Measurements from ENCODE around the gene GNG4. TPM values are rescaled to one million over a fixed set of nuclear protein-coding genes. Genes with fewer than 3 reads are reported as not detected.
A peak's percentile ranks its signal among the peaks of the same experiment; 100 is the strongest.
"Not testable (repeated sequence)": the region's sequence is repeated elsewhere in the genome, so short reads cannot be mapped to it uniquely, and the experiment has no call there.

GNG4 gene
- total RNA-seq, 1 experiment from 2014 or later: 3.2 TPM

GRCh38 chr1:235650341-235651169, 971 bp upstream of the GNG4 start:
- DNase-seq (ENCODE audit: low spot score): no peak

- DNase-seq (ENCODE audit: low spot score): peak; percentile 56
These were observed 623 bp downstream of the GNG4 start for GRCh38 chr1:235648954-235649367.

GRCh38 chr1:235648407-235648907, 1.1 kb downstream of the GNG4 start:
- no peak for DNase-seq (ENCODE audit: low spot score)

DNA sequence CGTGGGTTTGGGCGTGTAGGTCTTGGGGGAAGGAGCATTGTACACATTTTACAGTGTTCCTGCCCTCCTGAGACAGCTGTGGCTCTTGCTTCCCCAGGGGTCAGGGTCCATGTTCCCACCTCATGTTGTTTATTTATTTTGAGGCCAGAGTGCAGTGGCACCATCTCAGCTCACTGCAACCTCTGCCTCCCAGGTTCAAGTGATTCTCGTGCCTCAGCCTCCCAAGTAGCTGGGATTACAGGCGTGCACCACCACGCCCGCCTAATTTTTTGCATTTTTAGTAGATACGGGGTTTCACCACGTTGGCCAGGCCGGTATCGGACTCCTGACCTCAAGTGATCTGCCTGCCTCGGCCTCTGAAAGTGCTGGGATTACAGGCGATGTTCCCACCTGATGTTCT, 2.0 kb downstream of the GNG4 start:
- DNase-seq (ENCODE audit: low spot score): not testable (repeated sequence)

DNA sequence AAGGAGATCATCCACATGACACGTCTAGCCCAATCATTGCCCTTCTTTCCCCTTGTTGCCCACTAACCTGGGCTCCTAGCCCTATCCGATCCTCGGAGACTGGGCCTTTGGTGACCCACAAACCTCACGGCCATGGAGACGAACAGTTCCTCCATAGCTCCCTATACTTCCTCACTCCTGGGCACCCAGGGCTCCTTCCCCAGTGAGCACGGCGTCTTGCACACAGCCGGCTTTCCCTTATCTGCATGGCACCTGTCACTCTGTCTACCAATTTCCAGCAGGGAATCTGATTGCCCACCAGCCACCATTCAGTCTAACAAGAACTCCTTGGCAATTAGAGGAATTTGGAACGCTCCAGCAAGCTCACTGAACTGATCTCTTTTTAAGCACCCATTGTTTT, 3.1 kb downstream of the GNG4 start:
- no peak for DNase-seq (ENCODE audit: low spot score)

GRCh38 chr1:235644693-235645305, 4.8 kb downstream of the GNG4 start:
- no peak for DNase-seq (ENCODE audit: low spot score)

DNA sequence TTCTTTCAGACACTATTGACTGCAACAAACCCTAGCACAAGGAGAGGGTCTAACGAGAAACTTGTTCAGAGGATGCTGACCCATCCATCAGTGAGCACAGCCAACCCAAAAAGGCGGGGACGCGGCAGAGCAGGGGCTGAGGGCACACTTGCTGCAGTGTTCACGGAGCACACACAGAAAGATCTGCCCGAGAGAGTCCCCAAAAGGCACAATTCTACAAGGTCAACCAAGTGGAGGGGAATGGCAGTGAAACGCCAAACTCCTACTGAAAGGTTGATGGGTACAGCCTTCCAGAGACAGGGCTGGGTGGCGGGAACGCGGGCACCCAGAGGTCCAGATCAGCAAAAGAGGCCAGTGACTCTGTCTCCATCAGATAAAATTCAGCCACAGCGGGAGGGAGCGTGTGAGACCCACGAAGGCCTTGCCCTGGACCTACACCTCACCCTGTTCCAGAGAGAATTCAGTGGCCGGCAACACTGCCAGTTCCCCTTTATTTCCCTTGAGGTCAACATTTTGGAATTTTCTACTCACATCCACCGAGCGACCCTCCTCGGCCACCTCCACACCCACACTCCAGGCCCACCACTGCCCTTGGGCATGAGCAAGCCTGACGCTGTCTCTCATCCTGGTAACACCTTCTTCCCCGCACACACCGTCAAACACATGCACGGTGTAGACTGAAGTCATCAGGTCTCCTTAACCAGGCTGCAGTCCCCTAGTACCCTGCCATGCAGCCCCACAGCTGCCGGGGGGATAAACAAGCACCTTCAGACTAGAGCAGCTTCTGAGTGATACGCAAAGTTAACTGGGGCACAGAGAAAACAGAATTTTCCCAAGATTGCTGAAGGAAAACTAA, 5.5 kb downstream of the GNG4 start:
- no peak for DNase-seq (ENCODE audit: low spot score)

- no peak for DNase-seq (ENCODE audit: low spot score)
These were observed 6.6 kb downstream of the GNG4 start for GRCh38 chr1:235642943-235643371.

DNA sequence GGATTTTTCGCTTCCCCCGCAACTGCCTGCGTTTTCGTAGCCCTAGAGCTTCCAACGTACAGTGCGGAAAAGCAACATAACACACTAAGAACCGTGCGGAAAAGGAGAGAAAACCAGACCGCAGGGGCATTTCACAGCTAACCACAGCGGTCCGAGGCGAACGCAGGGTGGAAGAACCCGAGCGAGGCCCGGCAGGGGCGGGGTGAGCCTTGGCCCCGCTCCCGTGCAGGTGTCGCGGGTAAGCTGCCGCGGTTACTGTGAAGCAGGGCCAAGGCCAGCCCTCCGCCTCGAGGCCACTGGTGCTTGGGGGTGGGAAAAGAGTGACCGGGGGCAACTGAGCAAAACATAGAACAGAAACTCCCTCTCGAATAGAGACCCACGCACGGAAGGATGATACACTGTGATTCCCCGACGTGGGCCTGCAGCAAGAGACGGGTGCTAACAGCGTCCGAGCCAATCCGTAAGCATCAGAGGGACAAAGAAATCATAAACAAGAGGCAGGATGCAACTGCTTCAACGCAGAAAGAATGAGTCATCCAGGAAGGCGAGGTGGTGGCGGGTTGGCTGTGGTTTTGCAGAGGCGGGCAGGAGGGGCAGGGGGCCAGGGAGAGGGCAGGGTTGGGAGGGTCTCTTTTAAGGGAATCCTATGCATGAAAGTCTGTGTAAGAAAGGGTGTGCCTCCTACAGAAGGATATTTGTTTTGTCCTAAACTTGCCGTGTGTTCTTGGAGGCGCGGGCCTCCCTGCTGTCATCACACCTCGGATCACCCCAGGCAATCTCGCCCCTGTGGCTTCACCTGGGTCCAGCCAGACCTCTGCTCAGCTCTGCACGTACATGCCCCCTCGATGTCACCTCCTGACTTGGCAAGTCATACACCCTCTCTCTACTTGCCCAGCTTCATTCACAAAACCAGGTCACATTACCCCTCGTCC, 7.3 kb downstream of the GNG4 start:
- peak; percentile 84 for DNase-seq (ENCODE audit: low spot score)

DNA sequence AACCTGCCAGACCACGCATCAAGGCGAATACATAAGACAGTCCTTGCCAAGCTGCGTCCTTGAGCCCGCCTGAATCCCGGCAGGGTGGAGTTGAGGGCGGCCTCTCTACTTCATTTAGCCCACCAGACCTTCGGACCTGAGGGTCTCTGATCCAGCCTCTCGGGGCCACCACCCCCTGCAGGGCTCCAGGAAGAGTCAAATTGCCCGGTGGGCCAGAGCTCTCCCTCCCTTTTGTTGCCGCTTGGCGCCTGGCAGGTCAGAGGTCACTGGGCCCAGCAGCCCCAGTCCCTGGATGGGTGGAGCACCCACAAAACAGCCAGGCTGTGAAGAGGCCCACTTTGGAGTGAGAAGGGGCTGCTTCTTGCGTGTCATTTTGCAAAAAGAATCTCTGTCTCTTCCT, 9.0 kb downstream of the GNG4 start:
- DNase-seq (ENCODE audit: low spot score): no peak

- no peak for DNase-seq (ENCODE audit: low spot score)
These were observed 10.1 kb downstream of the GNG4 start for GRCh38 chr1:235639226-235640205.

DNA sequence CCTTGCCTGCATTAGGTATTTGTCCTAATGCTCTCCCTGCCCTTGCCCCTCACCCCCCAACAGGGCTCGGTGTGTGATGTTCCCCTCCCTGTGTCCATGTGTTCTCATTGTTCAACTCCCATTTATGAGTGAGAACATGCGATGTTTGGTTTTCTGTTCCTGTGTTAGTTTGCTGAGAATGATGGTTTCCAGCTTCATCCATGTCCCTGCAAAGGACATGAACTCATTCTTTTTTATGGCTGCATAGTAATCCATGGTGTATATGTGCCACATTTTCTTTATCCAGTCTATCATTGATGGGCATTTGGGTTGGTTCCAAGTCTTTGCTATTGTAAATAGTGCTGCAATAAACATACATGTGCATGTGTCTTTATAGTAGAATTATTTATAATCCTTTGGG, 11.0 kb downstream of the GNG4 start:
- not testable (repeated sequence) for DNase-seq (ENCODE audit: low spot score)

DNA sequence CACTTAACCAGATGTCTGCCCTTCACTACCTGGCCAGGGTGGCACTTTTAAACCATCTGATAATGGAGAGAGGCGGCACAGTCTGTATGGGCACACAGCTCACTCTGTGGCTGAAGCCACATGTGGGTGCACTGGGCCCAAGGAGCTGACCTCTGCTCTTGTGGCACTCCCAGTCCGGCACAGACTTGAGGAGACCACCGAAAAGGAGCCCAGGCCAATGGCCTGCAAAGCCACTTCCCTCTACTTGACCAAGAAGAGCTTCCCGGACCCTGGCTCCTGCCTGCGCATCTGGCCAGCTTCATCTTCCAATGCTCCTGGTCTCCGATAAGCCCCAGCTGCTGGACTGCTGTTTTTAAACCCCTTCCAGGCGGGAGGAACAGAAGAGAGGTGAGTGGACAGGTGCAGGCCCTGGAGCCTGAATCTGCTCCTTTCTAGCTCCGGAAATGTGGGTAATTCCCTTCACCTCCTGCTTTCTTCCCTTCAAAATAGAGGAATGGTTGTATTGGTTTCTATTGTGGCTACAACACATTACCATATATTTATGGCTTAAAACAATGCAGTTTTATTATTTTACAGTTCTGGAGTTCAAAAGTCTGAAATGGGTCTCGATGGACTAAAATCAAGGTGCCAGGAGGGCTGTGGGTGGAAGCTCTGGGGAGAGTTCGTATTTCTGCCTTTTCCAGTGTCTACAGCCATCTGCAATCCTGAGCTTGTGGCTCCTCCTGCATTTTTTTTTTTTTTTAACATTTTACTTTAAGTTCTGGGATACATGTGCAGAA, 11.6 kb downstream of the GNG4 start:
- DNase-seq (ENCODE audit: low spot score): no peak

GRCh38 chr1:235635938-235636662, 13.5 kb downstream of the GNG4 start:
- DNase-seq (ENCODE audit: low spot score): no peak

GRCh38 chr1:235632506-235633401, 16.8 kb downstream of the GNG4 start:
- peak; percentile 70 for DNase-seq (ENCODE audit: low spot score)

DNA sequence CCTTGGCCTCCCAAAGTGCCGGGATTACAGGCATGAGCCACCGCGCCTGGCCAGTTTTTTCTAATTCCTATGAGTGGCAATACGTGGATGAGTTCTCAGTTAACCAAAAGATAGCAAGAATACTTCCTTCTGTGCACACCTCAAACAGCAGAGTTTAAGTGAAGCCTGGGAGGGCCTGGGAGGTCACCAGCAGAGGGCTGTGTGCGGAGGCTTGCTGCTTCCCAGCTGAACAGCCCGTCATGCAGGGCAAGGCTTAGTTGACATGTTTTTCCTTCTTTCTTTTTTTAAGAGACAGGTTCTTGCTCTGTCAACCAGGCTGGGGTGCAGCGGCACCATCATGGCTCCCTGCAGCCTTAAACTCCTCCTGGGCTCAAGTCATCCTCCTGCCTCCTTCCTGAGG, 17.8 kb downstream of the GNG4 start:
- DNase-seq (ENCODE audit: low spot score): no peak

DNA sequence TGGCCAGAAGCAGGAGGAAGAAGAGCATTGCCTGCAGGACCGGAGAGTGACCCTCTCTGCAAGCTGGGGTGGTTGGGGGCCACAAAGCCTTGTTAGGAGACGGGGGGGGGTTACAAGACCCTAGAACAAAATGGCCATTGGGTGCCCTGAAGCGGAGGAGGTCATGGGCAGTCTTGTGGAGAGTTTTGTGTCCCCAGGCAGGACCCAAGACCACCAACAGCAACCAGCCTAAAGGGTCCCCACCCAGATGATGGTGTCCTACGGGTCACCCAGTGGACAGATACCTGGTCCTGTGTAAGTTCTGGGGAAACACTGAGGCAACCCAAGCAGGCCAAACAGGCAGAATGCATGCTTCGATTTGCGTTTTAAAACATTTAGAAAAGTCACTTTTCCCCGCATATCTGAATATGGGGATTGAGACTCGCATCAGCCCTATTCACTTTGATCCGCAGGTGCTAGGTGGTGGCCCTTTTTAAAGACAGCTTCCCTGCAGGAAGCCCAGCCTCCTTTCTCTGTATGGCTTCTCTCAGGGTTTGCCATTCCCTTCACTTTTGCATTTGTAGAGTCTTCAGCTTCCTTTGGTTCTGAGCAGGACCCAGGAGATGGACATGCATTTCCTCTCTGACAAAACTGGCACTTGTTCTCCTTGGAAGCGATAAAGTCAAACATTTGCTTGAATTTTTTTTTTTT, 21.1 kb downstream of the GNG4 start:
- DNase-seq (ENCODE audit: low spot score): no peak

Measured in A172 (cell line).